Hypothalamus (tissue), 51 donors: ENCODE results near the gene ARHGAP24.
"Not testable (repeated sequence)": the region's sequence is repeated elsewhere in the genome, so short reads cannot be mapped to it uniquely, and the experiment has no call there.

Experiments used
- DNase-seq, 51 donors: peaks; one replicate each; lab custom pipeline; 2025; lab: John Stamatoyannopoulos, UW

The ARHGAP24 gene

GRCh38 chr4:85938062-85938461 lies 463.1 kb downstream of the ARHGAP24 start:
- DNase-seq, result no peak

- DNase-seq, result no peak
Observed at GRCh38 chr4:85938902-85939301, 464.0 kb downstream of the ARHGAP24 start.

- no peak for DNase-seq
Observed at GRCh38 chr4:85939595-85939994, 464.6 kb downstream of the ARHGAP24 start.

GRCh38 chr4:85940151-85940550 lies 465.2 kb downstream of the ARHGAP24 start:
- no peak for DNase-seq

GRCh38 chr4:85942107-85942506 lies 467.2 kb downstream of the ARHGAP24 start:
- DNase-seq, result no peak

GRCh38 chr4:85946821-85947220 lies 471.9 kb downstream of the ARHGAP24 start:
- no peak for DNase-seq

- no peak for DNase-seq
Observed at GRCh38 chr4:85951099-85951498, 476.1 kb downstream of the ARHGAP24 start.

GRCh38 chr4:85952528-85952927 lies 477.6 kb downstream of the ARHGAP24 start:
- no peak for DNase-seq

GRCh38 chr4:85952972-85953650 lies 478.2 kb downstream of the ARHGAP24 start:
- no peak for DNase-seq

GRCh38 chr4:85953651-85954018 lies 478.7 kb downstream of the ARHGAP24 start:
- DNase-seq, result no peak

GRCh38 chr4:85955620-85956292 lies 480.8 kb downstream of the ARHGAP24 start:
- no peak for DNase-seq

GRCh38 chr4:85956293-85956945 lies 481.5 kb downstream of the ARHGAP24 start:
- DNase-seq, result no peak

- DNase-seq, result no peak
Observed at GRCh38 chr4:85961887-85962286, 486.9 kb downstream of the ARHGAP24 start.

GRCh38 chr4:85963231-85963630 lies 488.3 kb downstream of the ARHGAP24 start:
- DNase-seq, result no peak

- no peak for DNase-seq
Observed at GRCh38 chr4:85964298-85964697, 489.3 kb downstream of the ARHGAP24 start.

GRCh38 chr4:85965017-85965416 lies 490.1 kb downstream of the ARHGAP24 start:
- not testable (repeated sequence) for DNase-seq

- DNase-seq, result no peak
Observed at GRCh38 chr4:85965529-85965928, 490.6 kb downstream of the ARHGAP24 start.

- no peak for DNase-seq
Observed at GRCh38 chr4:85966373-85966772, 491.4 kb downstream of the ARHGAP24 start.

- DNase-seq, result no peak
Observed at GRCh38 chr4:85967872-85968271, 492.9 kb downstream of the ARHGAP24 start.

GRCh38 chr4:85968945-85969819 lies 494.2 kb downstream of the ARHGAP24 start:
- peak in 1 of 51 donors; percentile 42 for DNase-seq

- no peak for DNase-seq
Observed at GRCh38 chr4:85970535-85970934, 495.6 kb downstream of the ARHGAP24 start.
